Measurements from ENCODE around the gene MBNL2. TPM values are rescaled to one million over a fixed set of nuclear protein-coding genes. Genes with fewer than 3 reads are reported as not detected.

MBNL2 gene
- total and polyA plus RNA-seq, 2 of the 13 experiments (the other 11 are each of a cell fraction or from before 2014, with no cell fraction given) = 30.8 to 59.0 TPM

DNA sequence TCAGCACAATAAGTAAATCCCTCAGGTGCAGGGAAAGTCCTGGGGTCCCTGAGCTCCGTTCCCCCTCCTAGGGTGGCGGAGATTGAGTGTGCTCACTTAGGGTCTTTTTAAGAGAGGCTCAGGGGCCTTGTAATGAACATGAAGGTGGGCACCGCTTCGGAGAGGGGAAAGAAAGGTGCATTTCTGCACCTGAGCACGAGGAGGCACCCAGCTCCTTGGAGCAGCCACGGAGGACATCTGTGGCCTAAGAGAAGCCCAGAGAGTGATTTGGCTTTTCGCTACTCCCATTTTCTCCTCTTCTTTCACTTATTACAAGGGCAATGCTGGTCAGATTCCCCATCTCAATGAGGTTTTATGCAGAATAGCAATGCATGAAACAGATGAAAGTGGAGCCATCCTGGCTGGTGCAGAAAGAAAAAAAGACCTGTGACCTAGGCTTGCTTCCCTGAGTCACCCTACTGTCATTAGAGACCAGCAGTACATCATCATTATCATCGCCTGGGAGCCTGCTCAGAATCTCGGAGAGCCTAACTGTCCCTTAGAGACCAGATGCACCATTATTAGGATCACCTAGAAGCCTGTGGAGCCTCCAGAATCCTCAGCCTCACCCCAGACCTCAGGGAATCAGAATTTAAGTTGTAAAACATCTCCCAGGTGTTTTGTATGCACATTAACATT, 125.3 kb downstream of the MBNL2 start (continued):
- TF ChIP-seq, protein P1, sequence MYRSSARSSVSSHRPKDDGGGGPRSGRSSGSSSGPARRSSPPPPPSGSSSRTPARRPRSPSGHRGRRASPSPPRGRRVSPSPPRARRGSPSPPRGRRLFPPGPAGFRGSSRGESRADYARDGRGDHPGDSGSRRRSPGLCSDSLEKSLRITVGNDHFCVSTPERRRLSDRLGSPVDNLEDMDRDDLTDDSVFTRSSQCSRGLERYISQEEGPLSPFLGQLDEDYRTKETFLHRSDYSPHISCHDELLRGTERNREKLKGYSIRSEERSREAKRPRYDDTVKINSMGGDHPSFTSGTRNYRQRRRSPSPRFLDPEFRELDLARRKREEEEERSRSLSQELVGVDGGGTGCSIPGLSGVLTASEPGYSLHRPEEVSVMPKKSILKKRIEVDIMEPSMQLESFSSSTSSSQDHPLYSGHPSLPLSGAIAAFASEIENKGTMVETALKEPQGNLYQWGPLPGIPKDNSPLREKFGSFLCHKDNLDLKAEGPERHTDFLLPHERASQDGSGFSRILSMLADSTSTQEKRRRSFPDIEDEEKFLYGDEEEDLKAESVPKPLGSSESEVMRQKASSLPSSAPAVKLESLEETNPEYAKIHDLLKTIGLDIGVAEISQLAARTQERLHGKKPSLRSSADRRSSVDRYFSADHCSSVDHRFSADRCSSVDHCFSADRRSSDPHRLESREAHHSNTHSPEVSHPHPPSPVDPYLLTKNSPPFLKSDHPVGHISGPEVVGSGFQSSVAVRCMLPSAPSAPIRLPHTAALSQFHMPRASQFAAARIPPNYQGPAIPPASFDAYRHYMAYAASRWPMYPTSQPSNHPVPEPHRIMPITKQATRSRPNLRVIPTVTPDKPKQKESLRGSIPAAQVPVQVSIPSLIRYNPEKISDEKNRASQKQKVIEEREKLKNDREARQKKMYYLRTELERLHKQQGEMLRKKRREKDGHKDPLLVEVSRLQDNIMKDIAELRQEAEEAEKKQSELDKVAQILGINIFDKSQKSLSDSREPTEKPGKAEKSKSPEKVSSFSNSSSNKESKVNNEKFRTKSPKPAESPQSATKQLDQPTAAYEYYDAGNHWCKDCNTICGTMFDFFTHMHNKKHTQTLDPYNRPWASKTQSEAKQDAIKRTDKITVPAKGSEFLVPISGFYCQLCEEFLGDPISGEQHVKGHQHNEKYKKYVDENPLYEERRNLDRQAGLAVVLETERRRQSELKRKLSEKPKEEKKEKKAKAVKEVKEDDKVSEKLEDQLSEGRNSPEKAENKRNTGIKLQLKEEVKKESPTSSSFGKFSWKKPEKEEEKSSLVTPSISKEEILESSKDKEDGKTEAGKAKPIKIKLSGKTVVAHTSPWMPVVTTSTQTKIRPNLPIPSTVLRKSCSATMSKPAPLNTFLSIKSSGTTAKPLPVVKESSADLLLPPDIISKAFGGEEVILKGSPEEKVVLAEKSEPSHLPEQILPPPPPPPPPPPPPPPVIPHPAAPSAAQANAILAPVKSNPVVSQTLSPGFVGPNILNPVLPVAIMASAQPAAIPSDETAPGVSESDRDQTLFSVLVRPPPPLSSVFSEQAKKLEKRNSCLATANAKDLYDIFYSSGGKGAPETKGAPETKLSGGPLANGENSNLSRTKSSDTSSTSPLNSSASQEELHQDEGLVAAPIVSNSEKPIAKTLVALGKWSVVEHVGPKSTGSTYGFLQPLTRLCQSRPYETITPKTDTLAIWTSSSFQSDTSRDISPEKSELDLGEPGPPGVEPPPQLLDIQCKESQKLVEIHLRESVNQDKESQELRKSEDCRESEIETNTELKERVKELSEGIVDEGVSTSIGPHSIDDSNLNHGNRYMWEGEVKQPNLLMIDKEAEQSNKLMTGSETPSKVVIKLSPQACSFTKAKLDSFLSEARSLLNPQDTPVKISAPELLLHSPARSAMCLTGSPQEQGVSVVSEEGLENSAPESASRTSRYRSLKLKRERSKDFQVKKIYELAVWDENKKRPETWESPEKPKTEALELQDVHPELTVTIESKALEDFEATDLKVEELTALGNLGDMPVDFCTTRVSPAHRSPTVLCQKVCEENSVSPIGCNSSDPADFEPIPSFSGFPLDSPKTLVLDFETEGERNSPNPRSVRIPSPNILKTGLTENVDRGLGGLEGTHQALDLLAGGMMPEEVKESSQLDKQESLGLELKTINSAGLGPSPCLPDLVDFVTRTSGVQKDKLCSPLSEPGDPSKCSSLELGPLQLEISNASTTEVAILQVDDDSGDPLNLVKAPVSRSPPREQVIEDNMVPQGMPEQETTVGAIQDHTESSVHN (CRISPR knock-in tag; IDR thresholded peaks at IDR 0.05) = no peak
- TF ChIP-seq ZNF264 (CRISPR knock-in tag; IDR thresholded peaks at IDR 0.05) (no peak), ZNF781 (CRISPR knock-in tag; IDR thresholded peaks at IDR 0.05; ENCODE audit: borderline replicate concordance, not compliant biosample characterization) (no peak), ZNF224 (CRISPR knock-in tag; IDR thresholded peaks at IDR 0.05) (no peak), SMC3 (IDR thresholded peaks at IDR 0.05; ENCODE audit: low read length) (no peak), NFRKB (IDR thresholded peaks at IDR 0.05) (no peak), KDM1A (CRISPR knock-in tag; IDR thresholded peaks at IDR 0.05) (no peak), KAT8 (CRISPR knock-in tag; IDR thresholded peaks at IDR 0.05) (no peak), BCL6 (CRISPR knock-in tag; IDR thresholded peaks at IDR 0.05) (no peak), ZMYM4 (CRISPR knock-in tag; IDR thresholded peaks at IDR 0.05) (no peak)
